ENCODE data around the gene DCUN1D2.
A peak's percentile ranks its signal among the peaks of the same experiment; 100 is the strongest.
"Not testable (repeated sequence)": the region's sequence is repeated elsewhere in the genome, so short reads cannot be mapped to it uniquely, and the experiment has no call there.

Gene DCUN1D2

GRCh38 chr13:113442354-113442984, 48.0 kb downstream of the DCUN1D2 start:
- DNase-seq: no peak

DNA sequence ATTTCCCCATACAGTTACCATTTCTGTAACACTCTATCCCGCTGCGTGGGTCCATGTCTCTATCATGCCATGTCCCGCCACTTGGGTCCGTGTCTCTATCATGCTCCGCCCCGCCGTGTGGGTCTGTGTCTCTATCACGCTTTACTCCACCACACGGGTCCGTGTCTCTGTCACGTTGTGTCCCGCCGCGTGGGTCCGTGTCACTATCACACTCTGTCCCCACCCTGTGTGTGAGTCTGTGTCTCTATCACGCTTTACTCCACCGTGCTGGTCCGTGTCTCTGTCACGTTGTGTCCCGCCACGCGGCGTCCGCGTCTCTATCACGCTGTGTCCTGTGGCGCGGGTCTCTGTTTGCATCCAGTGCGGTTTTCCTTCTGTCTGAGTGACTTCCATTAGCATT, 48.9 kb downstream of the DCUN1D2 start:
- no peak for DNase-seq

GRCh38 chr13:113437408-113438010, 53.0 kb downstream of the DCUN1D2 start:
- DNase-seq: no peak

DNA sequence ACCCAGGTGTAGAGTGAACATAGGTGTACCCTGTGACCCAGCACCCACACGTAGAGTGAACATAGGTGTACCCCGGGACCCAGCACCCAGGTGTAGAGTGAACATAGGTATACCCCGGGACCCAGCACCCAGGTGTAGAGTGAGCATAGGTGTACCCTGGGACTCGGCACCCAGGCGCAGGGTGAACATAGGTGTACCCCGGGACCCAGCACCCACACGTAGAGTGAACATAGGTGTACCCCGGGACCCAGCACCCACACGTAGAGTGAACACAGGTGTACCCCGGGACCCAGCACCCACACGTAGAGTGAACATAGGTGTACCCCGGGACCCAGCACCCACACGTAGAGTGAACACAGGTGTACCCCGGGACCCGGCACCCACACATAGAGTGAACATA, 53.6 kb downstream of the DCUN1D2 start:
- DNase-seq: not testable (repeated sequence)

- not testable (repeated sequence) for DNase-seq
Measured at GRCh38 chr13:113435907-113436306, 54.6 kb downstream of the DCUN1D2 start.

DNA sequence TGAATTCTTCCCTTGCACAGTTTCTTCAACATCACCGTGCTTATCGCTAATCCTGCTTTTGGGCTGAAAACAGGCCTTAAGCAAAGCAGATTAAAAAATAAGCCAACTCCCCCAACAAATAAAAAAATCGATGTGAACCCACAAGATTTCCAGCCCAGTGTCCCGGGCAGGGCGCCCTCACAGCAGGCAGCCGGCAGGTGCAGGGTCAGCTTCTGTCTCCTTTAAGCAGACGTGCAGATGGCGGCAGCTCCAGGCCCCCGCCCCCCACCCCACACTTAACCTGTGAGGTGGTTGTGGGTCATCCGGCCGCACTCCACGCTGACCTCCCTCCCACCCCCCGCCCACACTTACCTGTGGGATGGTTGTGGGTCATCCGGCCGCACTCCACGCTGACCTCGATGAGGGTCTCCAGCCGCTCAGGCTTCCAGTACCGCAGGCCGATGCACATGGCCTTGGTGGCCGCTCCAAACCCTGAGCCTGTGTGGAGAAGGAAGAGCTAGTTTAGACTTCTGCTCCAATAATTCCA, 57.1 kb downstream of the DCUN1D2 start:
- no peak for DNase-seq

DNA sequence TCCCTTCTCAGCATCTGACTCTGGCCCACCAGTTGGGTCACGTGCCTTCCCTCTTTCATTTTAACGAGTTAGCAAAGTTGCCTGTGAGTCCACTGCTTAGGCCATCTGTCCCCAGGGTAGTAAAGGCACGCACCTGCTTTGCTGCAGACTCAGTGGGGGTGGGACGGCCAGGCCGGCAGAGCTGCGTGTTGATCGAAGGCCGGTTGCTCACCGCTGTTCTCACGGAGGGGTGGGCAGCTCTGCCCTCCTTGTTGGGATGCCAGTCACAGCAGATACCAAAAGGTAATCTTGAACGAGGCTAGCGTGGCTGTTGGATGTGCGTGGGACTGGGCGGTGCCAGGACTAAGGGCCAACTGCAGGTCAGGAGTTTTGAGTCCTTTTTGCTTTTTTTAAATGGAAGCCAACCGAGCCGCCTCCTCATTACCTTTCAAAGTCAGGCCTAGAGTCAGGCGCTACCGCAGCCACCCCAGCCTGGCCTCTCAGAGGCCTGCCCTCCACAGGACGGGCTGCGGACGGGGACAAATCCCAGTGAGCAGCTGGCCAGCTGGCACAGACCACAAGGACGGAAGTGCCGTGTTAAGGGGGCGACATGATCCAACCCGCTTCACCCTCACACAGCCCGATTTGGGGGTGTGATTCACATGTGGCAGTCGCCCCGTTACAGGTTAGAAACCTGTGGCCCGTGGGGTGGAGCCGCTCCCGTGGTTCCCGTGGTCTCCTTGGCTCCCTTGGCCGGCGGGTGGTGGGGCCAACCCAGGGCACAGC, 57.8 kb downstream of the DCUN1D2 start:
- DNase-seq: no peak

- no peak for DNase-seq
Measured at GRCh38 chr13:113431171-113431570, 59.3 kb downstream of the DCUN1D2 start.

GRCh38 chr13:113430378-113431110, 60.0 kb downstream of the DCUN1D2 start:
- DNase-seq: no peak

GRCh38 chr13:113429608-113429985, 60.9 kb downstream of the DCUN1D2 start:
- no peak for DNase-seq

DNA sequence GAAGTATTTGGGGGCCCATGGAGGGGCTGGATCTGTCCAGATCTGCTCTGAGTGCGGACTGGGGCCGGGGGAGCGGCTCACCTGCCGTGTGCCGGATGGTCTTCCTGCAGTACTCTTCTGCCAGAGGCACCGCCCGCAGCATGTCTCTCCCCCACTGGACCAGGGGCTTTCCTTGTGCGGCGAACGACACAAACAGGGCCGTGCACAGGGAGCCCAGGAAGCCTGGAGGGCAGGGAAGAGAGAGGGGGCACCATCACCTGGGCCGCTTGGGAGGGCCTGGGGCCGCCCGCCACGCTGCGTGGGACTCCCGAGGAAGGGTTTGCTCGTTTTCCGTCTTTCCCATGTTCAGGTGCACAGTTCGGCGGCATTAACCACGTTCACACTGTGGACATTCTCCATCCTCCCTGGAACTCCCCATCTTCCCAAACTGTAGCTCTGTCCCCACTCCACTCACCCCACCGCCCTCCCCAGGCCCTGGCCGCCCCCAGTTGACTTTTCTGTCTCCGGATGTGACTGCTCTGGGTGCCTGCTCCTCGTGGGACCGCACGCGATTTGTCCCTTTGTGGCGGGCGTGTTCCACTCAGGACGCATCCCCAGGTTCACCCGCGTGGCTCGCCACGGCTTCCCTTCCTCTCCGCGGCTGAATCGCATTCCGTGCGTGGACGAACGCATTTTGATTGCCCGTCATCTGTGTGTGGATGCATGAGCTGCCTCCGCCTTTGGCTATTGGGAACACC, 61.5 kb downstream of the DCUN1D2 start:
- DNase-seq: no peak

GRCh38 chr13:113428469-113428865, 62.0 kb downstream of the DCUN1D2 start:
- DNase-seq: no peak

GRCh38 chr13:113427562-113428468, 62.7 kb downstream of the DCUN1D2 start:
- DNase-seq: no peak

GRCh38 chr13:113426591-113426986, 63.9 kb downstream of the DCUN1D2 start:
- DNase-seq: no peak

- no peak for DNase-seq
Measured at GRCh38 chr13:113425941-113426590, 64.4 kb downstream of the DCUN1D2 start.

DNA sequence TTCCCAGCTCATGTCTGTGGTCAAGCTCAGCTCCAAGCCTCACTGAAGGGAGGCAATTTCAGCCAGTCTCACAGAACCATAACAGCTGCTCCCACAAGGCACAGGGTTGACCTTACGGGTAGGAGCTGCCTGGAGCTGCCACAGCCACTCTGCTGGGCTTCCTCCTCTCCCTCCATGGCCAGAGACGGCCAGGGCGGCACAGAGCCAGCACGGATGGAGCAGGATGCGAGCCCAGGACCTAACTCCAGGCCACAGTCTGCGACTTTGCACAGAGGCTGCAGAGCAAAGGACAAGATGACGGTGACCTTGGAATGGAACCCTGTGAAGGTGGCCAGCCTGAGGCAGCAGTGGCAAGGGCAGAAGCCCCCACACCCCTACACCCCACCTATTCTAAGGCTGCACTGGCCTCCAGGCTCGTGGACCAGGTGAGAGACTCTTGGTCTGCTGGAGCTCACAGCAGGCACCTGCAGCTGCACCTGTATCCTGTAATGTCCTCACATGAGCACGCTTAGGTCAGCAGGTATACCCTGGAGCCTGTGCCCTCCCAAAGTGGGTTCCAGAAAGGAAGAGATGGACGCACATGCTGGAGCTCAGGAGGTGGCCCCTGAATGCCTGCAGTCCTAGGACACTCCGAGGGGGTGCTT, 66.9 kb downstream of the DCUN1D2 start:
- no peak for DNase-seq

DNA sequence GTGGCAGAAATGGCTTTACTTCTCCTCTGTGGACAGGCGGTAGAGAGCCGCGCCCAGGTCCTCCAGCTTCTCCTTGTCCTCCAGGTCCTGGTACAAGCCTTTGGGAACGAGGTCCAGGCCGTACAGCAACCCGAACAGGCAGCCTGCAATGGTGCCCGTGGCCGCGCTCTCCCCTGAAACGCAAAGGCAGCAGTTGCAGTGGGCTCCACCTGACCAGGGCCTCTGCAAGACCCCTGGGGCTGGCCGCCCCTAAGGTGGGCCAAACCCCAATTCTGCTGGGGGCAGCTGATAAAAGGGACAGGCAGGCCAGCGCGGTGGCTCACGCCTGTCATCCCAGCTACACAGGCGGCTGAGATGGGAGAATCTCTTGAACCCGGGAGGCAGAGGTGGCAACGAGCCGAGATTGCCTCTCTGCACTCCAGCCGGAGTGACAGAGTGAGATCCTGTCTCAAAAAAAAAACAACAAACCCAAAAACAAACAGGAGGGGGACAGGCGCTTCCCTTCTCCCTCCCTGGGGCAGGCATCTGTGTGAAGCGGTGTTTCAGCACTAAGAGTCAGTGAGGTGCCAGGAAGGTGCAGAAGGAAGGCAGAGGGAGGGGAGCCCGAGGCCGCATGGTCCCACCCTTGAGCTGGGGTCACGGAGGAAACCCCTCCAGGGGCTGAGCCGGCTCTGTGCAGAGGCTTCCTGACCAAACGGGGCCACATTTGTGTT, 67.5 kb downstream of the DCUN1D2 start:
- no peak for DNase-seq

- DNase-seq: peak; percentile 23
Measured at GRCh38 chr13:113421673-113422270, 68.7 kb downstream of the DCUN1D2 start.
